Neuronal stem cell (in vitro differentiated cells): ENCODE results near the gene CLBA1.

Experiments used
- DNase-seq: peaks from one replicate; pipeline ENCODE4 v3.0.0-alpha.2; 2013; ENCODE audit warnings: low spot score
- H2AFZ ChIP-seq: one replicate; pipeline ENCODE4 v1.6.1; 2013; ENCODE audit warnings: mild to moderate bottlenecking, low read length, inconsistent platforms
- H2AK5ac ChIP-seq: 2 replicates; pipeline ENCODE4 v1.6.1; 2013; ENCODE audit warnings: low read depth, mild to moderate bottlenecking, inconsistent platforms, low read length, moderate library complexity, mixed read lengths
- H2BK120ac ChIP-seq: 2 replicates; pipeline ENCODE4 v1.6.1; 2013; ENCODE audit warnings: low read depth, mild to moderate bottlenecking, inconsistent platforms, low read length, moderate library complexity, mixed read lengths
- H2BK12ac ChIP-seq: one replicate; pipeline ENCODE4 v1.6.1; 2013; ENCODE audit warnings: low read length, inconsistent platforms
- H2BK15ac ChIP-seq: 2 replicates; pipeline ENCODE4 v1.6.1; 2013; ENCODE audit warnings: mild to moderate bottlenecking, low read length, inconsistent platforms, mixed read lengths
- H2BK5ac ChIP-seq: one replicate; pipeline ENCODE4 v1.6.1; 2013; ENCODE audit warnings: inconsistent platforms, mild to moderate bottlenecking, low read length, moderate library complexity
- H3K14ac ChIP-seq: one replicate; pipeline ENCODE4 v1.6.1; 2013; ENCODE audit warnings: low read length, inconsistent platforms
- H3K18ac ChIP-seq: 2 replicates; pipeline ENCODE4 v1.6.1; 2013; ENCODE audit warnings: low read length, inconsistent platforms
- H3K23ac ChIP-seq: 2 replicates; pipeline ENCODE4 v1.6.1; 2013; ENCODE audit warnings: low read depth, mild to moderate bottlenecking, mixed read lengths, low read length, inconsistent platforms; ENCODE audit not compliant: poor library complexity
- H3K27ac ChIP-seq: replicated peaks from 3 replicates; pipeline ENCODE4 v1.5.1; 2013; ENCODE audit warnings: low read length, inconsistent platforms
- H3K27me3 ChIP-seq, 3 experiments: 2 replicates each; pipeline ENCODE4 v1.6.1; 2013; ENCODE audit warnings: low read length in 3 of 3, mild to moderate bottlenecking in 2 of 3, inconsistent platforms in 1 of 3, low read depth in 1 of 3, mixed read lengths in 1 of 3, moderate library complexity in 1 of 3; ENCODE audit not compliant: control insufficient read depth in 3 of 3, insufficient read depth in 3 of 3
- H3K36me3 ChIP-seq, 2 donors: replicated peaks in 1 of 2; 2 replicates each; pipeline ENCODE4 v1.6.1; 2013; ENCODE audit warnings: low read length in 2 of 2; ENCODE audit not compliant: control insufficient read depth in 2 of 2, insufficient read depth in 2 of 2
- H3K4ac ChIP-seq: 2 replicates; pipeline ENCODE4 v1.6.1; 2013; ENCODE audit warnings: inconsistent platforms, mild to moderate bottlenecking, low read length, moderate library complexity
- H3K4me1 ChIP-seq, 2 donors: 1 replicate in 1 of 2; 2 replicates in 1 of 2; pipeline ENCODE4 v1.6.1; 2013; ENCODE audit warnings: low read length in 2 of 2, low read depth in 1 of 2; ENCODE audit not compliant: control insufficient read depth in 2 of 2, insufficient read depth in 1 of 2
- H3K4me2 ChIP-seq: one replicate; pipeline ENCODE4 v1.6.1; 2013; ENCODE audit warnings: mild to moderate bottlenecking, low read length, inconsistent platforms; ENCODE audit not compliant: insufficient read depth, poor library complexity, severe bottlenecking
- H3K4me3 ChIP-seq, 2 donors: 2 replicates each; pipeline ENCODE4 v1.5.1; 2013; ENCODE audit warnings: low read length in 2 of 2, mild to moderate bottlenecking in 2 of 2, inconsistent platforms in 1 of 2, moderate library complexity in 1 of 2
- H3K79me1 ChIP-seq: one replicate; pipeline ENCODE4 v1.6.1; 2013; ENCODE audit warnings: low read depth, mild to moderate bottlenecking, inconsistent platforms, low read length, moderate library complexity
- H3K9ac ChIP-seq: one replicate; pipeline ENCODE4 v1.6.1; 2013; ENCODE audit warnings: mild to moderate bottlenecking, low read depth, low read length, inconsistent platforms; ENCODE audit not compliant: poor library complexity
- H3K9me3 ChIP-seq, 2 donors: replicated peaks in 1 of 2; 2 replicates each; pipeline versions ENCODE3 to v1.6.1; 2013; ENCODE audit warnings: low read length in 2 of 2, mild to moderate bottlenecking in 2 of 2, inconsistent platforms in 1 of 2, low read depth in 1 of 2, mixed read lengths in 1 of 2, moderate library complexity in 1 of 2; ENCODE audit not compliant: control insufficient read depth in 2 of 2, insufficient read depth in 1 of 2
- H4K8ac ChIP-seq: one replicate; pipeline ENCODE4 v1.6.1; 2013; ENCODE audit warnings: low read depth, mild to moderate bottlenecking, inconsistent platforms, low read length, moderate library complexity
- H4K91ac ChIP-seq: one replicate; pipeline ENCODE4 v1.6.1; 2013; ENCODE audit warnings: low read length, low read depth, mild to moderate bottlenecking, inconsistent platforms; ENCODE audit not compliant: poor library complexity
- WGBS, 2 donors: extraction: QIAGEN DNeasy Blood & Tissue Kit; methylation state at CpG; one replicate each; pipeline ENCODE4 v1.1.7; 2013; ENCODE audit warnings: missing lambda C conversion rate in 2 of 2, mixed read lengths in 1 of 2; ENCODE audit not compliant: insufficient read length in 2 of 2, insufficient replicate concordance in 1 of 2; ENCODE audit errors: extremely low coverage in 2 of 2; 5-methylcytosine and 5-hydroxymethylcytosine counted together

The CLBA1 gene

DNA sequence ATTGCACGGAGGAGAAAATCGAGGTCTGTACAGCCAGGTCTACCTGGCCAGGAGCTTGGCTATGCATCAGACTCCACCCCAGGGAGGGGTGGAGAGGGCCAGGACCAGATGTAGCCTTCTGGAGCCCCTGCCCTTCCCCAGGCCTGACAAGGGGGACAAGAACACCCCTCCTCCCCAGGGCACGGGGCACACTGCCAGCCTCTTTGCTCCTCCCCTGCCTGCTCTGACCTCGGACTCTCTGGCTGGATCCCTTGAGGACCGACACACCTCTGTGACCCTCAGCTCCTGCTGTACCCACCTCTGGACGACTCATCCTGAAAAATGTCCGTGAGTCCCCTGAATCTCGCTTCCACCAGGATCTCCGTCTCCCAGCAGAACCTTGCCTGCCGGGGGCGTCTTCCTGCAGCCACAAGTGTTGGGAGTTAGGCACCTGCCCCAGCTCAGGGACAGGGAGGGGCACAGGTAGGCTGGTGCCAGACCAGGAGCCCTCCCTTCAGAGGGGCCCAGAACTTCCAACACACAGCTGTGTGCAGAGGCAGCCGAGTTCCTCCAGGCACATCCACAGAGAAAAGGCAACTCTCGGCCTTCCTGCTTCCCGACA is 29.2 kb upstream of the CLBA1 start:
- H3K4me1 ChIP-seq, result no peaks in the 10 kb centered on the region
- H3K4ac ChIP-seq, result no peak overlapping the region
- no peaks in the 10 kb centered on the region for H3K36me3 ChIP-seq
- H3K9me3 ChIP-seq, result peaks cover 0 to 2% of the 10 kb centered on the region in 2 donors
- H3K4me2 ChIP-seq, result no peak overlapping the region
- H4K8ac ChIP-seq, result no peak overlapping the region
- H3K23ac ChIP-seq, result no peak overlapping the region
- H4K91ac ChIP-seq, result no peak overlapping the region
- no peak overlapping the region for H2BK5ac ChIP-seq
- no peak overlapping the region for H2BK120ac ChIP-seq
- no peak overlapping the region for H3K9ac ChIP-seq
- no peak overlapping the region for H2BK12ac ChIP-seq
- no peak overlapping the region for H3K27ac ChIP-seq
- H3K14ac ChIP-seq, result no peak overlapping the region
- no peak overlapping the region for H2AFZ ChIP-seq
- no peak overlapping the region for H2BK15ac ChIP-seq
- H3K79me1 ChIP-seq, result no peaks in the 10 kb centered on the region
- H2AK5ac ChIP-seq, result no peak overlapping the region
- no peak for DNase-seq
- peaks cover 0 to 46% (median 2%) of the 10 kb centered on the region in 3 experiments for H3K27me3 ChIP-seq
- H3K4me3 ChIP-seq, result peak overlapping the region in 1 of 2 donors; percentile 11
- no CpG with 5 or more reads among the region's 14 CpGs for WGBS, 2 donors
- no peak overlapping the region for H3K18ac ChIP-seq

DNA sequence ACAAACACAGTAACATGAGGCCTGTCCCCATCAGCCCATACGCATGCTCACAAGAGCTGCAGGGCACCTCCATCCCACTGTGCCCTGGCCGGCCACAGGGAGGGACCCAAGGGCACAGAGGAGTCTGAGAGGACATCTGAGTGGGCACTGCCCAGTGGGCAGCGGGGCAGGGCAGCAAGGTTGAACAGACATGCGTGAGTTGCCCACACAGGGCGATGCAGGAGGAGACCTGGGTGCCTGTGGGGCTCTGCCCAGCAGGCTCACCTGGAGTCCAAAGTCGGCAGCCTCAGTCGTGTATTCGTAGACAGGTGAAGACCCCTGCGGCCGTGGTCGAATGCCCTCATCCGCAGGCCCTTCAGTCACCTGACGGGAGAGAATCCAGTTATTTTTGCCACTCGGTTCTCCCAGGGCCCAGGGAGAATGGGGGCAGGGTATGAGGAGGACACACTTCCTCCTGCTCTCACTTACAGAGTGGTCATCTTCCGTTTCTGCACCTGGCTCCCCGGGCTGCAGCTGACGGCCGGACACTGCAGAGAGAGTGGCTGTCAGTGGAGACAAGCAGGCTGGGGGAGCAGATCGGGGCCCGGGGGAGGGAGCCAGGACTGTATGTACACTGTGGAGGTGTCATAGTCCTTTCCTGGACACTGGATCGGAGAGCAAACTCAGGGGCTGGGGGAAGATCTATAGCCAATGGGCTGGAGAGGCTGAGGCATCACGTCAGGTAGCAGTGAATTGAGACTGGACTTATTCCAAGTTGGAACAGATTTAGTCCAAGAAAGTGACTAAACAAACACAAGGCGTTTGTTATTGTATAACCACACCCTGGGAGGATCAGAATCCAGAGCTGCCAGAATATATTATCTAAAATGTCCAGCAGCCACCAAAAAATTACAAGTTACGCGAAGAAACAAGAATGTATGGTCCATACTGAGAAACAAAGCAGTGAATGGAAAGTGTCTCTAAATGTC is 28.2 kb upstream of the CLBA1 start:
- peak overlapping the region; percentile 44 for H3K9ac ChIP-seq
- peak overlapping the region; percentile 73 for H3K23ac ChIP-seq
- H2AFZ ChIP-seq, result no peak overlapping the region
- H3K79me1 ChIP-seq, result no peaks in the 10 kb centered on the region
- H2BK5ac ChIP-seq, result peak overlapping the region; percentile 24
- H3K4me1 ChIP-seq, result no peaks in the 10 kb centered on the region
- no peak overlapping the region for H4K8ac ChIP-seq
- peak overlapping the region; percentile 37 for H2AK5ac ChIP-seq
- H3K9me3 ChIP-seq, result peaks cover 0 to 2% of the 10 kb centered on the region in 2 donors
- peaks cover 0 to 51% (median 2%) of the 10 kb centered on the region in 3 experiments for H3K27me3 ChIP-seq
- no peaks in the 10 kb centered on the region for H3K36me3 ChIP-seq
- H3K4ac ChIP-seq, result peak overlapping the region; percentile 55
- H2BK15ac ChIP-seq, result peak overlapping the region; percentile 58
- no peak overlapping the region for H2BK120ac ChIP-seq
- no peak overlapping the region for H3K27ac ChIP-seq
- H3K14ac ChIP-seq, result peak overlapping the region; percentile 82
- H4K91ac ChIP-seq, result no peak overlapping the region
- H3K4me2 ChIP-seq, result no peak overlapping the region
- peak overlapping the region; percentile 64 for H3K18ac ChIP-seq
- peak overlapping the region; percentile 84 for H2BK12ac ChIP-seq
- WGBS, 2 donors, result no CpG with 5 or more reads among the region's 25 CpGs
- DNase-seq, result no peak
- H3K4me3 ChIP-seq, result peak overlapping the region in 1 of 2 donors; percentile 53

DNA sequence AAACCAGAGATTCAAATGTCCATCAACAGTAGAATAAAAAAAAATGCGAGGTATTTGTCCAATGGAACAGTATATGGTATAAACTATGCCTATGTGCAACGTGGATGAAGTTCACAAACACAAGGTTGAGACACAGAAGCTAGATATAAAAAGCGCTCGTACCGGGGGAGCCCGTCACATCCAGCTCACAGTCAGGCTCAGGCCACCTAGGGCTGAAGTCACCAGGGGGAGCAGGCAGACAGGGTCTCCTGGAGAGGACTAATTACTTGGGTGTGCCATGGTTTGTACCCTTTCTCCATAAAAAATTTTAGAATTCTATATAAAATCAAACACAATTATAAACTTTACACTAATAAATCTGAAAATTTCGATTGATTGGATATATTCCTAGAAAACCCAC is 21.0 kb upstream of the CLBA1 start:
- DNase-seq, result no peak
- no peaks in the 10 kb centered on the region for H3K36me3 ChIP-seq
- H3K9me3 ChIP-seq, result peaks cover 0 to 2% of the 10 kb centered on the region in 2 donors
- H2BK12ac ChIP-seq, result no peak overlapping the region
- no peak overlapping the region for H2BK5ac ChIP-seq
- no peak overlapping the region for H3K14ac ChIP-seq
- no peak overlapping the region for H3K4me3 ChIP-seq
- H3K23ac ChIP-seq, result no peak overlapping the region
- no peak overlapping the region for H2BK15ac ChIP-seq
- peaks cover 12 to 22% of the 10 kb centered on the region in 2 donors for H3K4me1 ChIP-seq
- H2AK5ac ChIP-seq, result no peak overlapping the region
- H4K8ac ChIP-seq, result no peak overlapping the region
- no peak overlapping the region for H3K9ac ChIP-seq
- no peak overlapping the region for H2AFZ ChIP-seq
- no peak overlapping the region for H3K18ac ChIP-seq
- no peak overlapping the region for H4K91ac ChIP-seq
- H3K4me2 ChIP-seq, result no peak overlapping the region
- H3K27ac ChIP-seq, result no peak overlapping the region
- no peak overlapping the region for H2BK120ac ChIP-seq
- H3K4ac ChIP-seq, result no peak overlapping the region
- WGBS, 2 donors, result no CpG with 5 or more reads among the region's 7 CpGs
- peaks cover 0 to 56% (median 9%) of the 10 kb centered on the region in 3 experiments for H3K27me3 ChIP-seq
- no peaks in the 10 kb centered on the region for H3K79me1 ChIP-seq
